Neuronal stem cell (in vitro differentiated cells): Measurements from ENCODE around the gene ARHGAP33.
"Not testable (repeated sequence)": the region's sequence is repeated elsewhere in the genome, so short reads cannot be mapped to it uniquely, and the experiment has no call there.

ENCODE experiments used
- DNase-seq: peaks from one replicate; pipeline ENCODE4 v3.0.0-alpha.2; 2013; ENCODE audit warnings: low spot score
- H2AFZ ChIP-seq: one replicate; pipeline ENCODE4 v1.6.1; 2013; ENCODE audit warnings: mild to moderate bottlenecking, low read length, inconsistent platforms
- H2AK5ac ChIP-seq: 2 replicates; pipeline ENCODE4 v1.6.1; 2013; ENCODE audit warnings: low read depth, mild to moderate bottlenecking, inconsistent platforms, low read length, moderate library complexity, mixed read lengths
- H2BK120ac ChIP-seq: 2 replicates; pipeline ENCODE4 v1.6.1; 2013; ENCODE audit warnings: low read depth, mild to moderate bottlenecking, inconsistent platforms, low read length, moderate library complexity, mixed read lengths
- H2BK12ac ChIP-seq: one replicate; pipeline ENCODE4 v1.6.1; 2013; ENCODE audit warnings: low read length, inconsistent platforms
- H2BK15ac ChIP-seq: 2 replicates; pipeline ENCODE4 v1.6.1; 2013; ENCODE audit warnings: mild to moderate bottlenecking, low read length, inconsistent platforms, mixed read lengths
- H2BK5ac ChIP-seq: one replicate; pipeline ENCODE4 v1.6.1; 2013; ENCODE audit warnings: inconsistent platforms, mild to moderate bottlenecking, low read length, moderate library complexity
- H3K14ac ChIP-seq: one replicate; pipeline ENCODE4 v1.6.1; 2013; ENCODE audit warnings: low read length, inconsistent platforms
- H3K18ac ChIP-seq: 2 replicates; pipeline ENCODE4 v1.6.1; 2013; ENCODE audit warnings: low read length, inconsistent platforms
- H3K23ac ChIP-seq: 2 replicates; pipeline ENCODE4 v1.6.1; 2013; ENCODE audit warnings: low read depth, mild to moderate bottlenecking, mixed read lengths, low read length, inconsistent platforms; ENCODE audit not compliant: poor library complexity
- H3K27ac ChIP-seq: replicated peaks from 3 replicates; pipeline ENCODE4 v1.5.1; 2013; ENCODE audit warnings: low read length, inconsistent platforms
- H3K27me3 ChIP-seq, 3 experiments: 2 replicates each; pipeline ENCODE4 v1.6.1; 2013; ENCODE audit warnings: low read length in 3 of 3, mild to moderate bottlenecking in 2 of 3, inconsistent platforms in 1 of 3, low read depth in 1 of 3, mixed read lengths in 1 of 3, moderate library complexity in 1 of 3; ENCODE audit not compliant: control insufficient read depth in 3 of 3, insufficient read depth in 3 of 3
- H3K36me3 ChIP-seq, 2 donors: replicated peaks in 1 of 2; 2 replicates each; pipeline ENCODE4 v1.6.1; 2013; ENCODE audit warnings: low read length in 2 of 2; ENCODE audit not compliant: control insufficient read depth in 2 of 2, insufficient read depth in 2 of 2
- H3K4ac ChIP-seq: 2 replicates; pipeline ENCODE4 v1.6.1; 2013; ENCODE audit warnings: inconsistent platforms, mild to moderate bottlenecking, low read length, moderate library complexity
- H3K4me1 ChIP-seq, 2 donors: 1 replicate in 1 of 2; 2 replicates in 1 of 2; pipeline ENCODE4 v1.6.1; 2013; ENCODE audit warnings: low read length in 2 of 2, low read depth in 1 of 2; ENCODE audit not compliant: control insufficient read depth in 2 of 2, insufficient read depth in 1 of 2
- H3K4me2 ChIP-seq: one replicate; pipeline ENCODE4 v1.6.1; 2013; ENCODE audit warnings: mild to moderate bottlenecking, low read length, inconsistent platforms; ENCODE audit not compliant: insufficient read depth, poor library complexity, severe bottlenecking
- H3K4me3 ChIP-seq, 2 donors: 2 replicates each; pipeline ENCODE4 v1.5.1; 2013; ENCODE audit warnings: low read length in 2 of 2, mild to moderate bottlenecking in 2 of 2, inconsistent platforms in 1 of 2, moderate library complexity in 1 of 2
- H3K79me1 ChIP-seq: one replicate; pipeline ENCODE4 v1.6.1; 2013; ENCODE audit warnings: low read depth, mild to moderate bottlenecking, inconsistent platforms, low read length, moderate library complexity
- H3K9ac ChIP-seq: one replicate; pipeline ENCODE4 v1.6.1; 2013; ENCODE audit warnings: mild to moderate bottlenecking, low read depth, low read length, inconsistent platforms; ENCODE audit not compliant: poor library complexity
- H3K9me3 ChIP-seq, 2 donors: replicated peaks in 1 of 2; 2 replicates each; pipeline versions ENCODE3 to v1.6.1; 2013; ENCODE audit warnings: low read length in 2 of 2, mild to moderate bottlenecking in 2 of 2, inconsistent platforms in 1 of 2, low read depth in 1 of 2, mixed read lengths in 1 of 2, moderate library complexity in 1 of 2; ENCODE audit not compliant: control insufficient read depth in 2 of 2, insufficient read depth in 1 of 2
- H4K8ac ChIP-seq: one replicate; pipeline ENCODE4 v1.6.1; 2013; ENCODE audit warnings: low read depth, mild to moderate bottlenecking, inconsistent platforms, low read length, moderate library complexity
- H4K91ac ChIP-seq: one replicate; pipeline ENCODE4 v1.6.1; 2013; ENCODE audit warnings: low read length, low read depth, mild to moderate bottlenecking, inconsistent platforms; ENCODE audit not compliant: poor library complexity
- WGBS, 2 donors: extraction: QIAGEN DNeasy Blood & Tissue Kit; methylation state at CpG; one replicate each; pipeline ENCODE4 v1.1.7; 2013; ENCODE audit warnings: missing lambda C conversion rate in 2 of 2, mixed read lengths in 1 of 2; ENCODE audit not compliant: insufficient read length in 2 of 2, insufficient replicate concordance in 1 of 2; ENCODE audit errors: extremely low coverage in 2 of 2; 5-methylcytosine and 5-hydroxymethylcytosine counted together

ARHGAP33 gene

DNA sequence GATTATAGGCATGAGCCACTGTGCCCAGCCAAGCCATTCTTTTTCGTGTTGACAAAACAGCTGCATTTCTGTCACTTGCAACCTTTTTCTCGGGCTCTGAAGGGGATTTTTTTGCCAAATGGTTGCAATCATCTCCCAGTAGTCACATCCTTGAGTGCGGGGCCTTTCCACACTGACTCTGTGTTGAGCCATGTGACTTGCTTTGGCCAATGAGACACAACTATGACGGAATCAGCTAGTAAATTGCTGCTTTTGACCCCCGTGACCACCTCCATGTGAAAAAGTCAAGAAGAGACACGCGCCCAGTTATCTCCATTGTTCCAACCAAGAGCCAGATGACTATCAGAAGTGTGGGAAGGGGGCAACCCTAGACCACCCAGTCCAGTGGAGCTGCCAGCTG is 58.6 kb downstream of the ARHGAP33 start:
- Histone ChIP-seq H3K4me2 (no peak overlapping the region), H2BK5ac (no peak overlapping the region), H3K23ac (no peak overlapping the region), H3K4me3 (no peak overlapping the region), H3K36me3 (no peaks in the 10 kb centered on the region), H3K9me3 (no peaks in the 10 kb centered on the region), H2BK120ac (no peak overlapping the region), H2BK12ac (no peak overlapping the region), H3K27me3 (peaks cover 0 to 30% (median 0%) of the 10 kb centered on the region in 3 experiments), H3K9ac (no peak overlapping the region), H4K8ac (no peak overlapping the region), H3K27ac (no peak overlapping the region), H3K79me1 (no peaks in the 10 kb centered on the region), H3K4ac (no peak overlapping the region), H2AK5ac (no peak overlapping the region), H3K14ac (no peak overlapping the region), H2AFZ (no peak overlapping the region), H3K4me1 (no peaks in the 10 kb centered on the region), H2BK15ac (no peak overlapping the region), H4K91ac (no peak overlapping the region), H3K18ac (no peak overlapping the region)
- DNase-seq = no peak
- no CpG with 5 or more reads among the region's 7 CpGs for WGBS, 2 donors

DNA sequence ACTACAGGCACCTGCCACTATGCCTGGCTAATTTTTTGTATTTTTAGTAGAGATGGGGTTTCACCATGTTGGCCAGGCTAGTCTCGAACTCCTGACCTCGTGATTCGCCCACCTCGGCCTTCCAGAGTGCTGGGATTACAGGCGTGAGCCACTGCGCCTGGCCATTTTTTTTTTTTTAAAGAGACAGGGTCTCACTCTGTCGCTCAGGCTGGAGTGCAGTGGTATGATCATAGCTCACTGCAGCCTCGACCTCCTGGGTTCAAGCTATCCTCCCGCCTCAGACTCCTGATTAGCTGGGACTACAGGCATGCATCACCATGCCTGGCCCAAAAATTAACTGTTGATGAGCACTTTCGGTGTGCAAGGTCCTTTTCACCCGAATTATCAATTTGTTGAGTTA is 60.7 kb downstream of the ARHGAP33 start:
- H3K4me3 ChIP-seq, H3K4ac ChIP-seq, H3K36me3 ChIP-seq, H2BK5ac ChIP-seq, H2BK120ac ChIP-seq, H2AFZ ChIP-seq, H4K91ac ChIP-seq, H3K79me1 ChIP-seq, H2AK5ac ChIP-seq, H3K18ac ChIP-seq, DNase-seq, H3K9ac ChIP-seq, H3K4me1 ChIP-seq, H3K23ac ChIP-seq, H3K14ac ChIP-seq, H2BK12ac ChIP-seq, H4K8ac ChIP-seq, H3K27ac ChIP-seq, H3K4me2 ChIP-seq, H3K9me3 ChIP-seq, H2BK15ac ChIP-seq: not testable (repeated sequence)
- peaks cover 0 to 24% (median 0%) of the 10 kb centered on the region in 3 experiments for H3K27me3 ChIP-seq
- WGBS, 2 donors = no CpG with 5 or more reads among the region's 11 CpGs
